ENCODE measurements around the gene CCND1.

The CCND1 gene

DNA sequence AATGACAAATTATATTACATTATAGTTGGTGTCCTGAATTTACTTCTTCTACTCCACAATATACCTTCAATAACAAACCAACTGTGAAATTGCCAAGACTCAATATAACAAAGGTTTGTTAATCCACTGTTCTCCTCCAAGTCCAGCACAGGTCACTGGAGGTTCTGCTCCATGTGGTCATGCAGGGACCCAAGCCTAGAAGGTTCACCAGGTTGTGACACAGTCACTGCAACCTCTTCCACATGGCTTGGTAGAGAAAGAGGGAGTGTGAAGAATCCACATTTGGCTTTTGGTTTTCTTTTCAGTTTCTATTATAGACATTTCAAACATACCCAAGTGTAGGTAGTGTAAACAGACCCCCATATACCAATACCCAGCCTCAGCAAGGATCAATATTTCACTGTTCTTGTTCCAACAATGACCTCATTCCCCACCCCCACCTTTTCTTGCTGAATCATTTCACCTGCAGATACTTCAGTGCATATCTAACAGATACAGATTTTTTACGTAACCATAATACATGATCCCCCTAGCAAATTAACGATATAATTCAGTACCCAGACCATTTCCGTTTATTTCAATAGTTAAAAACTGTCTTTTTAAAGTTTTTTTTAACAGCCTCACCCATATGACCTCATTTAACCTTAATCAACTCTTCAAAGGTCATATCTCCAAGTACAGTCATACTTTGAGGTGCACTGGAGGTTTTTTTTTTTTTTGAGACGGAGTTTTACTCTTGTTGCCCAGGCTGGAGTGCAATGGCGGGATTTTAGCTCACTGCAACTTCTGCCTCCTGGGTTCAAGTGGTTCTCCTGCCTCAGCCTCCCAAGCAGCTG, 48.7 kb downstream of the CCND1 start:
- H3K4me2 ChIP-seq (ENCODE audit: low read length), result no peak overlapping the region
- H4K20me1 ChIP-seq (ENCODE audit: control insufficient read depth, insufficient read depth, low read depth, low read length), result no peaks in the 10 kb centered on the region
- H3K27ac ChIP-seq (ENCODE audit: low read depth, low read length), result no peak overlapping the region
- TF ChIP-seq, protein P1, sequence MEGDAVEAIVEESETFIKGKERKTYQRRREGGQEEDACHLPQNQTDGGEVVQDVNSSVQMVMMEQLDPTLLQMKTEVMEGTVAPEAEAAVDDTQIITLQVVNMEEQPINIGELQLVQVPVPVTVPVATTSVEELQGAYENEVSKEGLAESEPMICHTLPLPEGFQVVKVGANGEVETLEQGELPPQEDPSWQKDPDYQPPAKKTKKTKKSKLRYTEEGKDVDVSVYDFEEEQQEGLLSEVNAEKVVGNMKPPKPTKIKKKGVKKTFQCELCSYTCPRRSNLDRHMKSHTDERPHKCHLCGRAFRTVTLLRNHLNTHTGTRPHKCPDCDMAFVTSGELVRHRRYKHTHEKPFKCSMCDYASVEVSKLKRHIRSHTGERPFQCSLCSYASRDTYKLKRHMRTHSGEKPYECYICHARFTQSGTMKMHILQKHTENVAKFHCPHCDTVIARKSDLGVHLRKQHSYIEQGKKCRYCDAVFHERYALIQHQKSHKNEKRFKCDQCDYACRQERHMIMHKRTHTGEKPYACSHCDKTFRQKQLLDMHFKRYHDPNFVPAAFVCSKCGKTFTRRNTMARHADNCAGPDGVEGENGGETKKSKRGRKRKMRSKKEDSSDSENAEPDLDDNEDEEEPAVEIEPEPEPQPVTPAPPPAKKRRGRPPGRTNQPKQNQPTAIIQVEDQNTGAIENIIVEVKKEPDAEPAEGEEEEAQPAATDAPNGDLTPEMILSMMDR (IDR thresholded peaks at IDR 0.05; ENCODE audit: low read depth, low read length, poor library complexity, severe bottlenecking), result no peak
- no peak for TF ChIP-seq EZH2phosphoT487 (IDR thresholded peaks at IDR 0.05; ENCODE audit: borderline replicate concordance, low read length)
- H3K9me2 ChIP-seq (replicated peaks; ENCODE audit: control insufficient read depth, low read length), result no peaks in the 10 kb centered on the region
- no peaks in the 10 kb centered on the region for H3K4me1 ChIP-seq (ENCODE audit: control insufficient read depth, low read length)
- H3K79me2 ChIP-seq (ENCODE audit: control insufficient read depth, low read length), result no peaks in the 10 kb centered on the region
- no peak overlapping the region for H3K4me3 ChIP-seq (ENCODE audit: low read length)
- no peaks in the 10 kb centered on the region for H3K36me3 ChIP-seq (ENCODE audit: control insufficient read depth, low read length)
- H3K9me3 ChIP-seq (ENCODE audit: control insufficient read depth, insufficient read depth, low read length), result no peaks in the 10 kb centered on the region
- no peaks in the 10 kb centered on the region for H3F3A ChIP-seq (ENCODE audit: control insufficient read depth, insufficient read depth)
- peaks cover 5% of the 10 kb centered on the region for H3K27me3 ChIP-seq (ENCODE audit: control insufficient read depth, low read length)

DNA sequence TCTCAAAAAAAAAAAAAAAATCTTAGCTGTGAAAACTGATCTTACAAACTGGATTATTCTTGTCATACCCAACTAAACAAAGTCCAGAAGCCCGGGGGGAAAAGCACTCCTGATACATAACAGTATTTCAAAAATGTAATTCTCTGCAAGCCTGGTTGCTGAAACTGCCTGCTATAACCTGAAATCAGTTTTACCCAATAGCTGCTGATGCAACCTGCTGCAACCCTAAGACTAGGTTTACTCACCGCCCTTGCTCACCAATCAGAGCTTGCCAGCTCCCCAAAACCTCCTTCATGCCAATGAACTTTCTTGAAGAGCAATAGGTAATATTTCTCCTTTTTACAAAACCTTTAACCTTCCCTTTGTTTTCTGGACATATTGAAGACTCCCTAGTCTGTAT, 50.5 kb downstream of the CCND1 start:
- H4K20me1 ChIP-seq (ENCODE audit: control insufficient read depth, insufficient read depth, low read depth, low read length), result no peaks in the 10 kb centered on the region
- H3K9me2 ChIP-seq (replicated peaks; ENCODE audit: control insufficient read depth, low read length), result no peaks in the 10 kb centered on the region
- H3K4me3 ChIP-seq (ENCODE audit: low read length), result no peak overlapping the region
- peaks cover 7% of the 10 kb centered on the region; the same call in 1 of the 2 replicates for H3K27me3 ChIP-seq (ENCODE audit: control insufficient read depth, low read length)
- no peak overlapping the region for H3K27ac ChIP-seq (ENCODE audit: low read depth, low read length)
- no peaks in the 10 kb centered on the region for H3K9me3 ChIP-seq (ENCODE audit: control insufficient read depth, insufficient read depth, low read length)
- no peaks in the 10 kb centered on the region for H3K79me2 ChIP-seq (ENCODE audit: control insufficient read depth, low read length)
- no peaks in the 10 kb centered on the region for H3K36me3 ChIP-seq (ENCODE audit: control insufficient read depth, low read length)
- no peaks in the 10 kb centered on the region for H3K4me1 ChIP-seq (ENCODE audit: control insufficient read depth, low read length)
- TF ChIP-seq, protein P1 (IDR thresholded peaks at IDR 0.05; ENCODE audit: low read depth, low read length, poor library complexity, severe bottlenecking), result no peak
- no peak for TF ChIP-seq EZH2phosphoT487 (IDR thresholded peaks at IDR 0.05; ENCODE audit: borderline replicate concordance, low read length)
- no peaks in the 10 kb centered on the region for H3F3A ChIP-seq (ENCODE audit: control insufficient read depth, insufficient read depth)
- H3K4me2 ChIP-seq (ENCODE audit: low read length), result no peak overlapping the region

DNA sequence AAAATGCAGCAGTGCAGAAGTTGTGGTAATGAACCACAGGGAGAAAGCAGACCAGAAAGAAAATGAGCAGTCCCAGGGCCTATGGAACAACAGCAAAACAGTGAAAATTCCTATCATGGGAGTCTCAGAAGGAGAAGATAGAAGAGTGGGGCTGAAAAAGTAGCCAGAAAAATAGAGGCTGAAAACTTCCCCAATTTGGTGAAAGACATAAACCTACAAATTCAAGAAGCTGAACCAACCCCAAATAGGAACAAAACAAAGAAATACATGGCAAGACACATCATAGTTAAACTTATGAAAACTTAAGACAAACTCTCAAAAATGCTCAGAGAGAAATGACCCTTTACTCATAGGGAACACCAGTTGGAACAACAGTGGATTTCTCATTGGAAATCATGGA, 51.5 kb downstream of the CCND1 start:
- H3K4me2 ChIP-seq (ENCODE audit: low read length), result no peak overlapping the region
- no peaks in the 10 kb centered on the region for H3K9me3 ChIP-seq (ENCODE audit: control insufficient read depth, insufficient read depth, low read length)
- TF ChIP-seq, protein P1 (IDR thresholded peaks at IDR 0.05; ENCODE audit: low read depth, low read length, poor library complexity, severe bottlenecking), result no peak
- no peak for TF ChIP-seq EZH2phosphoT487 (IDR thresholded peaks at IDR 0.05; ENCODE audit: borderline replicate concordance, low read length)
- H3K9me2 ChIP-seq (replicated peaks; ENCODE audit: control insufficient read depth, low read length), result no peaks in the 10 kb centered on the region
- peaks cover 10% of the 10 kb centered on the region; the same call in 1 of the 2 replicates for H3K27me3 ChIP-seq (ENCODE audit: control insufficient read depth, low read length)
- H4K20me1 ChIP-seq (ENCODE audit: control insufficient read depth, insufficient read depth, low read depth, low read length), result no peaks in the 10 kb centered on the region
- H3K79me2 ChIP-seq (ENCODE audit: control insufficient read depth, low read length), result no peaks in the 10 kb centered on the region
- H3K4me1 ChIP-seq (ENCODE audit: control insufficient read depth, low read length), result no peaks in the 10 kb centered on the region
- no peak overlapping the region for H3K4me3 ChIP-seq (ENCODE audit: low read length)
- H3K27ac ChIP-seq (ENCODE audit: low read depth, low read length), result no peak overlapping the region
- H3F3A ChIP-seq (ENCODE audit: control insufficient read depth, insufficient read depth), result no peaks in the 10 kb centered on the region
- no peaks in the 10 kb centered on the region for H3K36me3 ChIP-seq (ENCODE audit: control insufficient read depth, low read length)

Measured in DOHH2 (cell line).